Fibroblast of lung (primary cell): ENCODE data around the gene MBOAT7.

Source experiments
- CTCF ChIP-seq, 2 donors: IDR thresholded peaks in 1 of 2; conservative IDR thresholded peaks in 1 of 2; 1 replicate in 1 of 2; 2 replicates in 1 of 2; pipeline ENCODE4 v1.5.1; 2011 to 2012; ENCODE audit warnings: low read length in 2 of 2, control low read depth in 1 of 2, inconsistent platforms in 1 of 2, low read depth in 1 of 2, mild to moderate bottlenecking in 1 of 2
- EZH2 ChIP-seq: IDR thresholded peaks from 2 replicates; pipeline ENCODE4 v1.5.1; 2012; ENCODE audit warnings: low read length, control low read depth, mild to moderate bottlenecking; ENCODE audit errors: missing control alignments

DNA sequence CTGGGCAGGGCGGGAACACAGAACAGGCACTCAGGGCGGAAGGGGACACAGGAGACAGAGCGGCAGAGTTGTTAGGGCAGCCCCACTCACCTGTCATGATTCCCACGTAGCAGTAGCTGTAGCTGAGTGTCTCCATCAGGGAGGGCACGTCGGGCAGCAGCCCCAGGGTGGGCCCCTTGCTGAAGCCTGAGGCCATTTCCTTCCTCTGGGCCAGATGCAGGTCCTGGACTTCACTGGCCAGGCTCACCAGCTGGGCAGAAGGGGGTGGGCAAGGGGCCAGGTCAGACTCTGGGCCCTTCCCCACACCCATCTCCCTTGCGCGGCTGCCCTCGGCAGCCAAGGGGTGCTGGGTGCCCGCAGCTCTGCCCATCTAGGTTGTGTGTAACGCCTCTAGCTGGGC lies 5.9 kb downstream of the MBOAT7 start:
- TF ChIP-seq CTCF (conservative IDR thresholded peaks at IDR 0.05 in 1 of 2, IDR thresholded peaks at IDR 0.05 in 1 of 2; ENCODE audit: low read depth in 1 of 2, low read length in 2 of 2): no peak
- TF ChIP-seq EZH2: no peak
